H9 (cell line): ENCODE results near the gene COQ5. TPM values are rescaled to one million over a fixed set of nuclear protein-coding genes. Genes with fewer than 3 reads are reported as not detected.

Experiments
- DNase-seq: peaks from one replicate; pipeline ENCODE4 v3.0.0-alpha.2; 2017
- H2AFZ ChIP-seq: one replicate; pipeline ENCODE4 v1.6.1; 2013; ENCODE audit warnings: mild to moderate bottlenecking, low read length, control low read depth, moderate library complexity
- H2AK5ac ChIP-seq: 2 replicates; pipeline ENCODE4 v1.6.1; 2013; ENCODE audit warnings: low read length, control low read depth, mixed read lengths; ENCODE audit not compliant: insufficient read length
- H2BK120ac ChIP-seq: one replicate; pipeline ENCODE4 v1.6.1; 2013; ENCODE audit warnings: low read depth, mild to moderate bottlenecking, low read length, control low read depth, inconsistent platforms; ENCODE audit not compliant: poor library complexity, severe bottlenecking
- H2BK12ac ChIP-seq: 2 replicates; pipeline ENCODE4 v1.6.1; 2013; ENCODE audit warnings: low read length, control low read depth, mixed read lengths, low read depth; ENCODE audit not compliant: insufficient read length
- H2BK15ac ChIP-seq: 2 replicates; pipeline ENCODE4 v1.6.1; 2013; ENCODE audit warnings: low read depth, low read length, control low read depth
- H2BK20ac ChIP-seq: one replicate; pipeline ENCODE4 v1.6.1; 2013; ENCODE audit warnings: low read depth, mild to moderate bottlenecking, low read length, control low read depth, inconsistent platforms; ENCODE audit not compliant: poor library complexity, severe bottlenecking
- H2BK5ac ChIP-seq: 2 replicates; pipeline ENCODE4 v1.6.1; 2013; ENCODE audit warnings: low read length, control low read depth, mixed read lengths; ENCODE audit not compliant: insufficient read length
- H3K14ac ChIP-seq: 2 replicates; pipeline ENCODE4 v1.6.1; 2013; ENCODE audit warnings: low read length, control low read depth; ENCODE audit not compliant: insufficient read depth
- H3K18ac ChIP-seq: 2 replicates; pipeline ENCODE4 v1.6.1; 2013; ENCODE audit warnings: low read depth, mild to moderate bottlenecking, mixed read lengths, low read length, control low read depth; ENCODE audit not compliant: insufficient read length
- H3K23ac ChIP-seq: 2 replicates; pipeline ENCODE4 v1.6.1; 2013; ENCODE audit warnings: low read length, control low read depth, mixed read lengths, low read depth; ENCODE audit not compliant: insufficient read length
- H3K23me2 ChIP-seq: 2 replicates; pipeline ENCODE4 v1.6.1; 2013; ENCODE audit warnings: low read depth, mild to moderate bottlenecking, mixed read lengths, low read length, control low read depth; ENCODE audit not compliant: insufficient read length, poor library complexity, severe bottlenecking
- H3K27ac ChIP-seq: 2 replicates; pipeline ENCODE4 v1.5.1; 2013; ENCODE audit warnings: low read length, control low read depth, mixed read lengths, low read depth; ENCODE audit not compliant: insufficient read length
- H3K27me3 ChIP-seq: 2 replicates; pipeline ENCODE4 v1.6.1; 2013; ENCODE audit warnings: low read length, control low read depth, inconsistent platforms; ENCODE audit not compliant: insufficient read depth
- H3K4ac ChIP-seq: 2 replicates; pipeline ENCODE4 v1.6.1; 2013; ENCODE audit warnings: low read depth, mild to moderate bottlenecking, control low read depth, inconsistent platforms, low read length, moderate library complexity
- H3K4me1 ChIP-seq: 2 replicates; pipeline ENCODE4 v1.6.1; 2013; ENCODE audit warnings: low read length, control low read depth, inconsistent platforms; ENCODE audit not compliant: insufficient read depth
- H3K4me2 ChIP-seq: 2 replicates; pipeline ENCODE4 v1.6.1; 2013; ENCODE audit warnings: low read length, control low read depth, mixed read lengths; ENCODE audit not compliant: insufficient read length, insufficient read depth
- H3K56ac ChIP-seq: 2 replicates; pipeline ENCODE4 v1.6.1; 2013; ENCODE audit warnings: low read depth, mild to moderate bottlenecking, mixed read lengths, low read length, control low read depth; ENCODE audit not compliant: insufficient read length
- H3K79me1 ChIP-seq: 2 replicates; pipeline ENCODE4 v1.6.1; 2013; ENCODE audit warnings: low read depth, mild to moderate bottlenecking, moderate library complexity, low read length, control low read depth, inconsistent platforms; ENCODE audit not compliant: insufficient read depth, poor library complexity, severe bottlenecking
- H3K79me2 ChIP-seq: 2 replicates; pipeline ENCODE4 v1.6.1; 2013; ENCODE audit warnings: low read length, control low read depth, inconsistent platforms; ENCODE audit not compliant: insufficient read depth
- H3K9ac ChIP-seq: 2 replicates; pipeline ENCODE4 v1.6.1; 2013; ENCODE audit warnings: low read length, control low read depth, mixed read lengths; ENCODE audit not compliant: insufficient read length; ENCODE audit errors: extremely low read depth
- H3K9me3 ChIP-seq: one replicate; pipeline ENCODE4 v1.6.1; 2013; ENCODE audit warnings: low read depth, low read length, inconsistent platforms; ENCODE audit not compliant: control insufficient read depth
- H3T11ph ChIP-seq: one replicate; pipeline ENCODE4 v1.6.1; 2013; ENCODE audit warnings: mild to moderate bottlenecking, low read length, control low read depth, inconsistent platforms
- H4K20me1 ChIP-seq: one replicate; pipeline ENCODE4 v1.6.1; 2013; ENCODE audit not compliant: control insufficient read depth, insufficient read length, insufficient read depth
- H4K5ac ChIP-seq: 2 replicates; pipeline ENCODE4 v1.6.1; 2013; ENCODE audit warnings: low read depth, mild to moderate bottlenecking, mixed read lengths, low read length, control low read depth; ENCODE audit not compliant: insufficient read length
- H4K8ac ChIP-seq: replicated peaks from 2 replicates; pipeline ENCODE4 v1.6.1; 2013; ENCODE audit warnings: low read length, control low read depth, mixed read lengths, low read depth; ENCODE audit not compliant: insufficient read length
- H4K91ac ChIP-seq: 2 replicates; pipeline ENCODE4 v1.6.1; 2013; ENCODE audit warnings: low read depth, mild to moderate bottlenecking, moderate library complexity, mixed read lengths, low read length, control low read depth; ENCODE audit not compliant: insufficient read length
- H3K27ac Mint-ChIP-seq, 3 experiments: 2 replicates in 2 of 3; 3 replicates in 1 of 3; pipeline ENCODE4 v1.8.0; 2020 to 2021; ENCODE audit warnings: mixed read lengths in 3 of 3, mild to moderate bottlenecking in 1 of 3, moderate library complexity in 1 of 3
- H3K27me3 Mint-ChIP-seq: 2 replicates; pipeline ENCODE4 v1.8.0; 2021; ENCODE audit warnings: low read depth, mild to moderate bottlenecking, moderate library complexity, mixed read lengths
- H3K36me3 Mint-ChIP-seq, 3 experiments: 2 replicates in 2 of 3; 3 replicates in 1 of 3; pipeline ENCODE4 v1.8.0; 2020 to 2021; ENCODE audit warnings: low read depth in 3 of 3, mixed read lengths in 3 of 3; ENCODE audit not compliant: insufficient read depth in 1 of 3
- H3K4me1 Mint-ChIP-seq, 2 experiments: 2 replicates each; pipeline ENCODE4 v1.8.0; 2020; ENCODE audit warnings: mixed read lengths in 2 of 2
- H3K4me3 Mint-ChIP-seq, 2 experiments: 2 replicates in 1 of 2; 3 replicates in 1 of 2; pipeline ENCODE4 v1.8.0; 2020 to 2021; ENCODE audit warnings: mild to moderate bottlenecking in 2 of 2, mixed read lengths in 2 of 2, moderate library complexity in 1 of 2
- H3K9me3 Mint-ChIP-seq, 2 experiments: 2 replicates in 1 of 2; 3 replicates in 1 of 2; pipeline ENCODE4 v1.8.0; 2020; ENCODE audit warnings: mild to moderate bottlenecking in 2 of 2, mixed read lengths in 2 of 2, moderate library complexity in 1 of 2
- CTCF ChIP-seq: fragments of 200-600 bp; sonication (generic); conservative IDR thresholded peaks from 3 replicates; pipeline ENCODE4 v1.8.0; 2021; ENCODE audit warnings: antibody characterized with exemption, mild to moderate bottlenecking
- WGBS: extraction: QIAGEN DNeasy Blood & Tissue Kit; methylation state at CpG from one replicate; pipeline ENCODE4 v1.1.7; 2013; ENCODE audit warnings: missing lambda C conversion rate, low lambda C conversion rate, mixed read lengths; ENCODE audit not compliant: insufficient read length; ENCODE audit errors: extremely low coverage; 5-methylcytosine and 5-hydroxymethylcytosine counted together
- total RNA-seq: library from RNA; stranded (reverse); gene quantifications from 2 replicates; pipeline ENCODE4 v1.2.1, GENCODE V29; 2021

The COQ5 gene
- total RNA-seq, 1 experiment from 2014 or later, result 34.8 TPM

GRCh38 chr12:120534203-120534702 lies 5.3 kb upstream of the COQ5 start, which contains the start of gene RNF10:
Gene RNF10, plus strand, starts transcription at chr12:120534356. Its CDS starts 456 bp downstream, at chr12:120534812.
- Histone ChIP-seq H2AK5ac (no peak within 1 kb of the TSS), H3K9ac (peak within 1 kb of the TSS; percentile 53), H3K27me3 (no peaks in the 10 kb centered on the region), H3K23me2 (peaks cover 11% of the 10 kb centered on the region), H4K20me1 (peaks cover under 1% of the 10 kb centered on the region), H2BK12ac (no peak within 1 kb of the TSS), H2BK5ac (no peak within 1 kb of the TSS), H2AFZ (peak within 1 kb of the TSS; percentile 83), H4K5ac (no peak within 1 kb of the TSS), H2BK120ac (no peak within 1 kb of the TSS), H3K18ac (peak within 1 kb of the TSS; percentile 27), H3K27ac (no peak within 1 kb of the TSS), H2BK15ac (no peak within 1 kb of the TSS), H3K79me1 (no peaks in the 10 kb centered on the region), H3K79me2 (peaks cover 34% of the 10 kb centered on the region; the same call in 1 of the 2 replicates), H3K4me1 (no peaks in the 10 kb centered on the region), H3T11ph (no peak within 1 kb of the TSS), H3K14ac (peak within 1 kb of the TSS; percentile 70), H2BK20ac (no peak within 1 kb of the TSS), H3K4me2 (peak within 1 kb of the TSS; percentile 79), H4K8ac (no peak within 1 kb of the TSS), H3K56ac (no peak within 1 kb of the TSS), H4K91ac (no peak within 1 kb of the TSS), H3K23ac (no peak within 1 kb of the TSS), H3K9me3 (no peaks in the 10 kb centered on the region), H3K4ac (no peak within 1 kb of the TSS)
- DNase-seq, result peak; percentile 86
- TF ChIP-seq CTCF, result no peak
- no peaks in the 10 kb centered on the region for H3K27me3 Mint-ChIP-seq
- H3K9me3 Mint-ChIP-seq, result no peaks in the 10 kb centered on the region
- H3K4me3 Mint-ChIP-seq, result peak within 1 kb of the TSS; percentile 94 to 95
- no CpG with 5 or more reads among the region's 43 CpGs for WGBS
- peak within 1 kb of the TSS; percentile 40 to 95 (median 91); a peak in 5 of 7 replicates for H3K27ac Mint-ChIP-seq
- H3K4me1 Mint-ChIP-seq, result peaks cover 27 to 42% of the 10 kb centered on the region in 2 experiments
- peaks cover 7 to 16% (median 12%) of the 10 kb centered on the region in 3 experiments; a peak in 6 of 7 replicates for H3K36me3 Mint-ChIP-seq
